ENCODE measurements around the gene LAMA1. TPM values are rescaled to one million over a fixed set of nuclear protein-coding genes. Genes with fewer than 3 reads are reported as not detected.

LAMA1 gene
- total RNA-seq, 4 donors from 2014 or later = 0.83 to 3.2 (median 1.4) TPM

DNA sequence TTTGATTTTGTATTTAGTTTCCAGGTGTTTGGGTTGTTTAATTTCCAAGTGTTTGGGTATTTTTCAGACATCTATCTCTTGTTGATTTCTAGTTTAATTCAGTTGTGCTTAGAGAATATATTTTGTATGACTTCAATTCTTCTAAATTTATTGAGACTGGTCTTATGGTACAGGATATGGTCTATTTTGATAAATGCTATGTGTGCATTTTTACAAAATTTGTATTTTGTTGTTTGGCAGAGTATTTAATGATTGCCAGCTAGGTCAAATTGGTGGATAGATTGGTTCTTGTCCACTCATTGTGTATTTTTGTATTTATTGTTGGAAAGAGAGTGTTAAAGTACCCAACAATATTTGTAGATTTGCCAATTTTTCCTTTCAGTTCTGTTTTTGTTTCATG, 23.7 kb upstream of the LAMA1 start:
- no peak for DNase-seq (ENCODE audit: low spot score in 2 of 2)
- no peak overlapping the region for H3K4me3 ChIP-seq
- H3K27me3 ChIP-seq = no peaks in the 10 kb centered on the region
- H3K4me1 ChIP-seq = no peaks in the 10 kb centered on the region
- H3K36me3 ChIP-seq = no peaks in the 10 kb centered on the region
- H3K27ac ChIP-seq = no peak overlapping the region
- H3K9me3 ChIP-seq = no peaks in the 10 kb centered on the region
- TF ChIP-seq, protein P1, sequence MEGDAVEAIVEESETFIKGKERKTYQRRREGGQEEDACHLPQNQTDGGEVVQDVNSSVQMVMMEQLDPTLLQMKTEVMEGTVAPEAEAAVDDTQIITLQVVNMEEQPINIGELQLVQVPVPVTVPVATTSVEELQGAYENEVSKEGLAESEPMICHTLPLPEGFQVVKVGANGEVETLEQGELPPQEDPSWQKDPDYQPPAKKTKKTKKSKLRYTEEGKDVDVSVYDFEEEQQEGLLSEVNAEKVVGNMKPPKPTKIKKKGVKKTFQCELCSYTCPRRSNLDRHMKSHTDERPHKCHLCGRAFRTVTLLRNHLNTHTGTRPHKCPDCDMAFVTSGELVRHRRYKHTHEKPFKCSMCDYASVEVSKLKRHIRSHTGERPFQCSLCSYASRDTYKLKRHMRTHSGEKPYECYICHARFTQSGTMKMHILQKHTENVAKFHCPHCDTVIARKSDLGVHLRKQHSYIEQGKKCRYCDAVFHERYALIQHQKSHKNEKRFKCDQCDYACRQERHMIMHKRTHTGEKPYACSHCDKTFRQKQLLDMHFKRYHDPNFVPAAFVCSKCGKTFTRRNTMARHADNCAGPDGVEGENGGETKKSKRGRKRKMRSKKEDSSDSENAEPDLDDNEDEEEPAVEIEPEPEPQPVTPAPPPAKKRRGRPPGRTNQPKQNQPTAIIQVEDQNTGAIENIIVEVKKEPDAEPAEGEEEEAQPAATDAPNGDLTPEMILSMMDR (IDR thresholded peaks at IDR 0.05) = no peak
- no peak for TF ChIP-seq POLR2A (IDR thresholded peaks at IDR 0.05)
- TF ChIP-seq EP300 (IDR thresholded peaks at IDR 0.05) = no peak
- no peak for TF ChIP-seq POLR2AphosphoS5 (IDR thresholded peaks at IDR 0.05)

DNA sequence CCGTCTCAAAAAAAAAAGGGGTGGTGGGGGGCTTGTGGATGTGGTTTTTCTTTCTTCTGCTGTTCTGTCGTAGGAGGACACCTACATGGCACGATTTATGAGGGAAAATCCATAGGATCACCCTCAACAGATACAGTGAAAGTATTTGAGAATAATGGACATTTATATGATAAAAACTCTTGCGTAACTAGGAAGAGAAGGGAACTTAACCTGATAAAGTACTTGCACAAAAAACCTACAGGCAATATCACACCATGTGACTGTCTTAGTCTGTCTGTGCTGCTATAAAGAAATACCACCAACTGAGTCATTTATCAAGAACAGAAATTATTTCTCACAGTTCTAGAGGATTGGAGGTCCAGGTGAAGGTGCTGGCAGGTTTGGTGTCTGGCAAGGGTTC, 21.8 kb upstream of the LAMA1 start:
- Histone ChIP-seq H3K27me3 (no peaks in the 10 kb centered on the region), H3K36me3 (no peaks in the 10 kb centered on the region), H3K27ac (no peak overlapping the region), H3K4me3 (no peak overlapping the region), H3K4me1 (no peaks in the 10 kb centered on the region), H3K9me3 (no peaks in the 10 kb centered on the region)
- WGBS = 84% methylated on average over 4 of the region's 4 CpGs
- no peak for DNase-seq (ENCODE audit: low spot score in 2 of 2)
- TF ChIP-seq EP300 (IDR thresholded peaks at IDR 0.05) = no peak
- TF ChIP-seq, protein P1 (IDR thresholded peaks at IDR 0.05) = no peak
- TF ChIP-seq POLR2AphosphoS5 (IDR thresholded peaks at IDR 0.05) = no peak
- TF ChIP-seq POLR2A (IDR thresholded peaks at IDR 0.05) = no peak

DNA sequence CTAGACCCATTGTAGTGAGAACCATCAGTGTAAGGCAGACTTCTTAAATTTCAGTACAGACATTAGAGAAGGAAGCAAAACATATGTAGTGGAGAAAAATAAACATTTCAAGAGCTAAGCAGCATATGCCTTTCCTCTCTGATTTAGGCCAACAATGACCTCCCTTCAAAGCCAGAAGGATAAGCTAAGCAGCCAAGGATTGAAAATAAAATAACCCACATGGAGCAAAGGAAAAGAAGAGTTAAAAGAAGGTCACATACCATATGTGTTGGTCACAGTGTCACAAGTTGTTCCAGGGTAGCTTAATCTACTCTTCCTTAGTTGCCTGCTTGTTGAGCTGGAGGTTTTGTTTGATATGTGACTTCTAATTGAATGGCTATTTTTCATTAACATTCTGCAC, 15.6 kb upstream of the LAMA1 start:
- no peak for DNase-seq (ENCODE audit: low spot score in 2 of 2)
- Histone ChIP-seq H3K36me3 (no peaks in the 10 kb centered on the region), H3K4me1 (no peaks in the 10 kb centered on the region), H3K27ac (no peak overlapping the region), H3K9me3 (no peaks in the 10 kb centered on the region), H3K4me3 (no peak overlapping the region), H3K27me3 (peaks cover 2% of the 10 kb centered on the region)
- TF ChIP-seq EP300 (IDR thresholded peaks at IDR 0.05) = no peak
- no peak for TF ChIP-seq POLR2A (IDR thresholded peaks at IDR 0.05)
- TF ChIP-seq, protein P1 (IDR thresholded peaks at IDR 0.05) = no peak
- TF ChIP-seq POLR2AphosphoS5 (IDR thresholded peaks at IDR 0.05) = no peak

DNA sequence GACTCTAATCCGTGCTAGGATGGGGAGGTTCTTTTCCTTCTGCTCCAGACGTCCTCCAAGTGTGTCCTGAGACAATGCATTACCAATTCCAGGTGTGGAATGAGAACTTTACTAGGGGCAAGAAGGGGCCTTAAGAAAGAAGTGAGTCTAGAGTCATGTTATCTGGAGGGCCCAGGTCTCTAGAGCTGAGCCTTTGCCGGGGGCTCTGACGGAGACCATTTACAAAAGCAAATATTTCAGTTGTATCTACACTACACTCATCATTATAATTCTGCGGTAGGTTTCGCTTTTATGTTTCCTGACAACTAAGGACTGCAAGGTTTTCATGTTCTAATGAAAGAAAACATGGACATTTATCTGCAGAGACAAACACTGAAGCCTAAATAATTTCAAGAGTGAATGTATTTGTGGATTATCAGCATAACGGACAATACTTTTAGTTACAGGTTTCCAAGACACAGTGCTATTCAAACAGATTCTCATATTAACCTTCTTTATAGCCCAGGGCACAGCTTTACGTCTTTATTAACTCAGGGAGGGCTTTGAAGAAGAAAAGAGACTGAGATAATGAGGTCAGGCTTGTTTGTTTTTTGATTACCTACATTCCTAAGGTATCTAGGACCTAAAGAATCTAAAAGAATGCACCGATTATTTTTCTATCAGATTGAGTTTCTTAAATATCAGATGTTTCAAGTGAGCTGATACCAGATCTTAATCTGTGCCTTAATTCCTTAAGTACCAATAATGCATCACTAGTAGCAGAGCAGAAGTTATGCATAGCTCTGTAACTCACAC, 15.0 kb upstream of the LAMA1 start:
- Histone ChIP-seq H3K36me3 (no peaks in the 10 kb centered on the region), H3K4me1 (no peaks in the 10 kb centered on the region), H3K27me3 (peaks cover 2% of the 10 kb centered on the region), H3K27ac (no peak overlapping the region), H3K9me3 (no peaks in the 10 kb centered on the region), H3K4me3 (no peak overlapping the region)
- WGBS = 73% methylated on average over 9 of the region's 9 CpGs
- TF ChIP-seq POLR2A (IDR thresholded peaks at IDR 0.05) (no peak), POLR2AphosphoS5 (IDR thresholded peaks at IDR 0.05) (no peak), EP300 (IDR thresholded peaks at IDR 0.05) (no peak)
- TF ChIP-seq, protein P1 (IDR thresholded peaks at IDR 0.05) = no peak
- no peak for DNase-seq (ENCODE audit: low spot score in 2 of 2)

DNA sequence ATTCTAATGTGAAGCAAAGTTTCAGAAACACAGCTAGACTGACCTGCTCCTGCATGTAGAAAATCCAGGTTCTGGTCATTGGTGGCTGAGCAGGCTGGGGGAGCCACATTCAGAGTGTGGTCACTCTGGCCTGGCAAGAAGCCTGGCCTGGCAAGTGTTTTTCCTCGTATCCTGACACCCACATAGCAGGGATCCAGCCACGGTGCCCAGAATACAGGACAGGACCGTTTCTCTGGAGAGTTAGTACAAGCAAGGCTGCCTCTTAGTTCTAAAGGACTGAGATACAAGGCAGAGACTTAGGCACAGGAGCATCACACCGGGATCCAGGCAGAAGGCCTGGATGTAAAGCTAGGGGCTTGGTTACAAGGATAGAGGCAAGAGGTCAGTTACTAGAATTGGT, 4.8 kb upstream of the LAMA1 start:
- Histone ChIP-seq H3K9me3 (no peaks in the 10 kb centered on the region), H3K4me3 (no peak overlapping the region), H3K27ac (no peak overlapping the region), H3K36me3 (no peaks in the 10 kb centered on the region), H3K27me3 (peaks cover 34% of the 10 kb centered on the region), H3K4me1 (peaks cover 7% of the 10 kb centered on the region)
- DNase-seq (ENCODE audit: low spot score in 2 of 2) = no peak
- 67% methylated on average over 4 of the region's 4 CpGs for WGBS
- TF ChIP-seq EP300 (IDR thresholded peaks at IDR 0.05) = no peak
- TF ChIP-seq, protein P1 (IDR thresholded peaks at IDR 0.05) = no peak
- TF ChIP-seq POLR2AphosphoS5 (IDR thresholded peaks at IDR 0.05) = no peak
- TF ChIP-seq POLR2A (IDR thresholded peaks at IDR 0.05) = no peak
